LoVo (cell line): ENCODE measurements around the gene FZD10.

Experiments used
- DNase-seq: peaks from one replicate; pipeline ENCODE4 v3.0.0-alpha.2; 2016; ENCODE audit warnings: low spot score

The FZD10 gene

DNA sequence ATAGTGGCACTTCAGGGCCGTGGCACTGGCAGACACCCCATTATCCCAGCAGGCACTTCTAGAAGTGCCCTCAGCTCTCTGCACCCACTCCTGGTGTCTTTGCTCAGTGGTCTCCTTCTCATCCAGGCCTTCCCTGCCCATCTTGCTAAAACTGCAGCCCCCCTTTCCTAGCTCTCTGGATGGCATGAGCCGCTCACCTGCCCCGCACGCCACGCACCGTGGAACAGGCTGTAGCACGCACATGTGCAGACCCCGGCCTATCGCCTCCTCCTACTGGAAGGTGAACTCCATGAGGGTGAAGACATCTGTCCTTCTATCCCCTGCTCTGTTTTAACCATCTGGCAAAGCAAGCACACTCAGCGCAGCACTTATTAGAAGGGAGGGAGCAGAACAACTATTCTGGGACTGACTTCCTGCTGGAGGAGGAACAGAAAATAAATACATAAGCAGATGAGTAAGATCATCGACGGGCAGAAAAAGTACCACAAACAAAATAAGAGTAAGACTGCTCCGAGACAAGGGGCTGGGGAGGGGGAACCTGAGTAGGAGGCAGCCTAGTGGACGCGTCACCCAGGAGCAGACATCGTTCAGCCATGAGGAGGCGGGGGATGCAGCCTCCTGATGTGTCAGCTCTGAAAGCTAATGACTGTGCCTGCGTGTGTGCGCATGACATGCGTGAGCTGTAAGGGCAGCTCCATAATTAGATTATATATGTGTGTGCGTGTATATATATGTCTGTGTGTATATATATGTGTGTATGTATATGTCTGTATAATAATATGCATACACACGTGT is 7.8 kb upstream of the FZD10 start:
- no peak for DNase-seq

DNA sequence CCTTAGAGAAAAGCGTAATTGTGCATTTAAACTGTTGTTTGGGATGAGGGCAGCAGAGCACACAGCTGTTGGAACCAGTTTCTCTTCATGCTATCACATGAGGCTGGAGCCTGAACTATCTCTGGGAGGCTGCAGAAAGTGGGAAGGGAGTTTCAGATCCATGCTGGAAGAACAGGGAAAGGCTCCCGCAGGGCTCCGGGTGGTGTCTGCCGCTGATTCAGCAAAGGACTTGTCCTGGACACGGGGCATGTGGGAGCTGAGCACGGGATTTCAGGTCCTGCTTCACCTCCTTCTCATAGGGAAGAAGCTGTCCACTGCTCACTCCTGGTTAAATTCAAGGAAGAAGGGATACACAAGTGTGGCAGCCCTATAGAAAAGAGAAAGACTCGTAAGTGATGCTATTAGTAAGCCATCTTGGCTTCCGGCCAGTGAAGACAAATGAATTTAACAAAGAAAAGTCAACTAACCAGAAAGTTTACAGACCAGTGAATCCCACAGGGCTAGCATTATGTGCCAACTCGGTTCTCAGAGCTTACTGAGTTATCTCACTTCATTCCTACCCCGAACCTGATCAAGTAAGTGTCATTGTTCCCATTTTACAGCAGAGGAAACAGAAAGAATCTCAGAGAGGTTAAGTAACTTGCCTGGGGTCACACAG is 6.7 kb upstream of the FZD10 start:
- DNase-seq = no peak

DNA sequence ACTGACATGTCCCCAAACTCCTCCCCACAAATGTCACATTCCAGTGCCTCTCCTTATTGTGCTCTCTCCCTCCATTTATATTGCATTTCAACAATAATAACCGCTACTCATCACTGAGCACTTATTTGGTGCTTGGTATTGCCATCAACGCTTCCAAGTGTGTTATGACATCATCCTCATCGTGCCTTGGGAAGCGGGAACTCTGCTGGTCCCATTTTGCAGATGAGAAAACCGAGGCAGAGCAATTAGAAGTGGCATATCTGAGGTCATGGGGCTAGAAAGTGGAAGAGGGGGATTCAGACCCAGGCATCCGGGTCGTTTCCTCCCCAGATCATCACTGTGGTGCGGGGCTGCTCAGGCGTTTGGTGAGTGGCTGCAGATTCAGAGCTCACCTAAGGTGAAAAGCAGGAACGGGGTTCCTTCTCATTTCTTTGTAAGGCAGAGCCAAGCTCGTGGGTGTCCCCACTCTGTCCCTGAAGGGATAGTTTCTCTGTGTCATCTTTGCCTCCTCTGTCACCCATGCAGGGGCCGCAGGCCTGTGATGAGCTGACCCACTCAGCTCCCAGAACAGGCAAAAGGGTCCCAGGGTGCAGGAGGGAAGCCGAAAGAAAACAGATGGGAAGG is 5.5 kb upstream of the FZD10 start:
- no peak for DNase-seq

DNA sequence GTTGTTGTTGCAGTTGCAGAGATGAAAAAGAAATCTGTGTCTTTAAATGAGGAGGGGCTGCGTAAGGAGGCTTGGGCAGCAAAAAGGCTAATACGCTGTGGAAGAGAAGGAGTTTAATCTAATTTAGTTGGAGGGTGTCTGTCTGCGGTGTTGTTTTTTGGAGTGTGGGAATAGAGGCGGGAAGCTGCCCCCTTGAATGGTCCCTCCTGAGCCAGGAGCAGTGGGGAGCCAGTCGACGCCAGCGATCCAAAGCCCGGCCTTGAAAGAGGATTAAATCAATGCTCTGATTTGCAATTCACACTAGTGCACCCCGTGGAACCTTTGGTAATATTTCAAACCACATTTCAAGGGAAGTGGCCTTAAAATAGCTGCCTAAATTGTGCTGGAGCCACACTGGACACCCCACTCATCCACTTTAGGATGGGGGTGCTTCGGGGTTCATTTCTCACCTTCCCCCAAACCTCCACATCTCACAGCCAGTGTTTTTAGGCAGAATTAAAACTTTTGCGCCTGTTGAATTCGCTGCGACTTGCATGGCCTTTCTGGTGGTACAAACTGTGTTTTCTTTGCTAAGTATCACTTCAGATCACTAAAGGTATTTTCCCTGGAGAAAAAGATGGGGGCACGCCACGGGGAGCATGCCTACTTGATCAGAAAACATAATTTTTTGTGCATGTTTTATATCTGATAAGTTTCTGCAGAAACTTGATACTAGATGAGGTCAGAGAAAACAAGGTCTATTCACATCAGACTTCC is 4.1 kb upstream of the FZD10 start:
- DNase-seq = no peak

DNA sequence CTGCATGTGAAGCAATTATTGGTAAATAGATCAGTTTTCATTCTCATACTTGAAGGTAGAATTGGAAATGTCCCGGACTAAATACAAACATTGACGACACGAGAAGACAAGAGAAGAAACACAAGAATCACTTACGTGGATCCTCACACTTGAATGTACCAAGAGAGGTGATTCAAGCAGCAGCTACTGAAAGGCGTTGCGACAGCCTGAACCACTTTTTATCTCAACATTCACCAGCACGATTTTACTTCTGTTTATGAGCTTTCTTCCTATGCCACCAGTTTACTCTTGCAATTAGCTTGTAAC is 3.6 kb upstream of the FZD10 start:
- no peak for DNase-seq

DNA sequence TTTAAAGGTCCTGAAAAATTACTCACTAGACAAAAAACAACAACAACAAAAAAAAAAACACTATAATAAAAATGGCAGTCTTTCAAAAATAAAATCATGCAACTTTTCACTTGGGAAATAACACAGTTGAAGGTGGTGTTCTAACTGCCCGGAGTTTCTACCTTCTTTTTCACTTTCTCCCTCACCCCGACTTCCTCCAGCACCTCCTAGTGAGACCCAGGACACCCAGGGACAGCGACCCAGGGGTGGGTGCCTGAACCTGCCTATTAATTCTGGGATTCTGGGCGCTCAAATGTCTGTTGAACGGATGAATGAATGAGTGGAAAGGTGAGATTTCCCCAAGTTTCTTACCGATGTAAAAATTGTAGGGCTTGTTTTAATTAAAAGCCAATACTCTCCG is 2.0 kb upstream of the FZD10 start:
- no peak for DNase-seq

DNA sequence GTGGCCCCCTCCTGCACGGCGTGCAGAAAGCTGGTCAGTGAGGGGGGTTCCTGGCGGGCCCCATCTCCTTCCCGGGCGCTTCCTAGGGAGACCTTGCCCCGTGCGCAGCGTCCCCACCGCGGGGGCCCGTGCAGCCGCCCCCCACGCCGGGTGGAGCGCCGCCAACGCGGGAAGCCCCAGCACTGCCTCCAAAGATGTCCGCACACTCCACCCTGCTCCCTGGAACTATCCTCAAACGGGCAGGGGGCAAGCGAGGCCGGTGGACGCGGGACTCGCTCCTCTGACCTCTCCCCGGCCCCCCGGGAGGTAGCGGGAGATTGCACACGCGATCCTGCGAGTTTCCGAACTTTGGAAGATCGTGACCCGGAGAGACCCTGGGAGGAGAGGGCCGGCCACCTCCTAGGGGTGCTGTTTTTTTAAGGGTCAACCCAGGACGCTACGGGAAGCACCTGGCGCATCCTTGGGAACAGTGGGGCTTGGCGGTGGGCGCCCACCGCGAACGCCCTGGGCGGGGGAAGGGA is 1.5 kb upstream of the FZD10 start:
- no peak for DNase-seq

DNA sequence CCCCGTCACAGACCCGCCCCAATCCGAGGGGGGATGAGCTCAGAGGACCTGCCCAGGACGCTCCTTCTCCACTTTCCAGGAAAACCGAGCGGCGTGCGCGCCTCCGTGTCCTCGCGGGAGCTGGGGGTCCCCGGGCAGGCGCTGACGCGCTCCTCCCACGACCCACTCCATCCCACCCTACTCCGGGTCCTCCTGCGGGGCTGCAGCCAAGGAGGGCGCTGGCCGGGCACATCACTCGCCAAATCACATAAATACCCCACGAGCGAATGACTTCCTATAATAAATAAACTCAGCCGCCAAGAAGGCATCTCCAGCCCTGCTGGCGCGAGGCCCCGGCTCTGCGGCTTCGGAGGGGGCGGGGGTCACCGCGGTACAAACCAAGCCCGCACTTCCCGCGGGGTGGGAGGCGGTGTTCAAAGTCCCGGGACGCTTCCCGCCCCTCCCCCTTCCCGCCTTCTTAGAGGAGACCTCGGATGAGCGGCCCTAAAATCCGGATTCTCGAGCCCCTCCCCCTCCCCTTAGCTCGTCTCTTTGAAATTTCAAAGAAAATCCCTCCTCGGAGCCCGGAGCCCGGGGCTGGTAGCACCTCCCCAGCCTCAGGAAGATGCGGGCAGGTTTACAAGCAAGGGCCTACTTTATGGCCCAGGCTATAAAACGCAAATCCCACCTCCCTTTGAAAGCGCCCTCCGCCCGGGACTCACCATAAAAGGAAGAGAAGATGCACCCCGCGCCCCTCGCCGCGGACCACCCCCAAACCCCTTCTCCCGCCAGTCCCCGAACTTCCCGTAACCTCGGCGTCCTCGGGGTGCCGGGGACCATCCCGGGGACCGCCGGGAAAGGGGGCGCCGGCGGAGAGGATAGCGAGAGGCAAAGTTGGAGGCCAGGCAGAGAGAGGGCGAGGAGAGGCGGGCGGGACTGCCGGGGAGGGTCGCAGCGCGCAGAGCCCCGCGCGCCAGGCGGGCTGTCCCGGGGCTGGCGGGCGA is 712 bp upstream of the FZD10 start:
- no peak for DNase-seq

DNA sequence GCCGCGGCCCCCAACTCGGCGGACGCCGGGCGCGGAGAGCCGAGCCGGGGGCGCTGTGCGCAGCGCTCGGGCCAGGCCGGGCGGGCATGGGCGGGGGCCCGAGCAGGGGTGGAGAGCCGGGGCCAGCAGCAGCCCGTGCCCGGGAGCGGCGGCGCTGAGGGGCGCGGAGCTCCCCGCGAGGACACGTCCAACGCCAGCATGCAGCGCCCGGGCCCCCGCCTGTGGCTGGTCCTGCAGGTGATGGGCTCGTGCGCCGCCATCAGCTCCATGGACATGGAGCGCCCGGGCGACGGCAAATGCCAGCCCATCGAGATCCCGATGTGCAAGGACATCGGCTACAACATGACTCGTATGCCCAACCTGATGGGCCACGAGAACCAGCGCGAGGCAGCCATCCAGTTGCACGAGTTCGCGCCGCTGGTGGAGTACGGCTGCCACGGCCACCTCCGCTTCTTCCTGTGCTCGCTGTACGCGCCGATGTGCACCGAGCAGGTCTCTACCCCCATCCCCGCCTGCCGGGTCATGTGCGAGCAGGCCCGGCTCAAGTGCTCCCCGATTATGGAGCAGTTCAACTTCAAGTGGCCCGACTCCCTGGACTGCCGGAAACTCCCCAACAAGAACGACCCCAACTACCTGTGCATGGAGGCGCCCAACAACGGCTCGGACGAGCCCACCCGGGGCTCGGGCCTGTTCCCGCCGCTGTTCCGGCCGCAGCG is 639 bp downstream of the FZD10 start:
- no peak for DNase-seq

DNA sequence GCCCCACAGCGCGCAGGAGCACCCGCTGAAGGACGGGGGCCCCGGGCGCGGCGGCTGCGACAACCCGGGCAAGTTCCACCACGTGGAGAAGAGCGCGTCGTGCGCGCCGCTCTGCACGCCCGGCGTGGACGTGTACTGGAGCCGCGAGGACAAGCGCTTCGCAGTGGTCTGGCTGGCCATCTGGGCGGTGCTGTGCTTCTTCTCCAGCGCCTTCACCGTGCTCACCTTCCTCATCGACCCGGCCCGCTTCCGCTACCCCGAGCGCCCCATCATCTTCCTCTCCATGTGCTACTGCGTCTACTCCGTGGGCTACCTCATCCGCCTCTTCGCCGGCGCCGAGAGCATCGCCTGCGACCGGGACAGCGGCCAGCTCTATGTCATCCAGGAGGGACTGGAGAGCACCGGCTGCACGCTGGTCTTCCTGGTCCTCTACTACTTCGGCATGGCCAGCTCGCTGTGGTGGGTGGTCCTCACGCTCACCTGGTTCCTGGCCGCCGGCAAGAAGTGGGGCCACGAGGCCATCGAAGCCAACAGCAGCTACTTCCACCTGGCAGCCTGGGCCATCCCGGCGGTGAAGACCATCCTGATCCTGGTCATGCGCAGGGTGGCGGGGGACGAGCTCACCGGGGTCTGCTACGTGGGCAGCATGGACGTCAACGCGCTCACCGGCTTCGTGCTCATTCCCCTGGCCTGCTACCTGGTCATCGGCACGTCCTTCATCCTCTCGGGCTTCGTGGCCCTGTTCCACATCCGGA is 1.4 kb downstream of the FZD10 start:
- DNase-seq = no peak

DNA sequence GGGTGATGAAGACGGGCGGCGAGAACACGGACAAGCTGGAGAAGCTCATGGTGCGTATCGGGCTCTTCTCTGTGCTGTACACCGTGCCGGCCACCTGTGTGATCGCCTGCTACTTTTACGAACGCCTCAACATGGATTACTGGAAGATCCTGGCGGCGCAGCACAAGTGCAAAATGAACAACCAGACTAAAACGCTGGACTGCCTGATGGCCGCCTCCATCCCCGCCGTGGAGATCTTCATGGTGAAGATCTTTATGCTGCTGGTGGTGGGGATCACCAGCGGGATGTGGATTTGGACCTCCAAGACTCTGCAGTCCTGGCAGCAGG is 1.9 kb downstream of the FZD10 start:
- DNase-seq = no peak

DNA sequence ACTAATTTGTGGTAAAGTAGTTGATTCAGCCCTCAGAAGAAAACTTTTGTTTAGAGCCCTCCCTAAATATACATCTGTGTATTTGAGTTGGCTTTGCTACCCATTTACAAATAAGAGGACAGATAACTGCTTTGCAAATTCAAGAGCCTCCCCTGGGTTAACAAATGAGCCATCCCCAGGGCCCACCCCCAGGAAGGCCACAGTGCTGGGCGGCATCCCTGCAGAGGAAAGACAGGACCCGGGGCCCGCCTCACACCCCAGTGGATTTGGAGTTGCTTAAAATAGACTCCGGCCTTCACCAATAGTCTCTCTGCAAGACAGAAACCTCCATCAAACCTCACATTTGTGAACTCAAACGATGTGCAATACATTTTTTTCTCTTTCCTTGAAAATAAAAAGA is 2.7 kb downstream of the FZD10 start:
- no peak for DNase-seq

DNA sequence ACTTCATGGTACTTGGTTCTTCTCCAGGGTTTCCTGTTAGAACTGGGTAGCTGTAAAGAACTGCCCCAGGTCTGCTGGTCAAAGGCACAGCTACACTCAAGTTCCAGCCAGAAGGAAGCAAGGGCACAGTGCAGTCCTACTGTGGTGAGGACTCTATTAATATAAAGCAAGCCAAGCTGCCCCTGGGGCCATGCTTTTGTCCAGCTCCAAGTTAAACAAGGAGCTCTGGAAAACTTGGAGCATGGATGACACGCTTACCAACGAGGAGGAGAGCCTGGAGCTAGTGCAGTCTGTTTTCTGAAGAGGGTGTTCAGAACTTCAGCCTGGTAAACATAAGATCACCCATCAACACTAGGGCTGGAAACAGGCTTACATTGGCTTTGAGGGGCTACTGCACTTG is 4.0 kb downstream of the FZD10 start:
- no peak for DNase-seq

DNA sequence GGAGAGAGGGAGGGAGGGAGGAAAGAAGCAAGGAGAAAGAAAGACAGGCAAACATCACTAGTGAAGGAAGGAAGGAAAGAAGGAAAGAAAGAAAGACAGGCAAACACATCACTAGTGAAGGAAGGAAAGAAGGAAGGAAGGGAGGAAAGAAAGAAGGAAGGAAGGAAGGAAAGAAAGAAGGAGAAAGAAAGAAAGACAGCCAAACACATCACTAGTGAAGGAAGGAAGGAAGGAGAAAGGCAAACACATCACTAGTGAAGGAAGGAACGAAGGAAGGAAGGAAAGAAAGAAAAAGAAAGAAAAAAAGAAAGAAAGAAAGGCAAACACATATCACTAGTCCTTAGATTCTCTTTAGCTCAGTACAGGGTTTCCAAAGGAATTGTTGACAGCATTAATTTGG is 5.3 kb downstream of the FZD10 start:
- DNase-seq = no peak

DNA sequence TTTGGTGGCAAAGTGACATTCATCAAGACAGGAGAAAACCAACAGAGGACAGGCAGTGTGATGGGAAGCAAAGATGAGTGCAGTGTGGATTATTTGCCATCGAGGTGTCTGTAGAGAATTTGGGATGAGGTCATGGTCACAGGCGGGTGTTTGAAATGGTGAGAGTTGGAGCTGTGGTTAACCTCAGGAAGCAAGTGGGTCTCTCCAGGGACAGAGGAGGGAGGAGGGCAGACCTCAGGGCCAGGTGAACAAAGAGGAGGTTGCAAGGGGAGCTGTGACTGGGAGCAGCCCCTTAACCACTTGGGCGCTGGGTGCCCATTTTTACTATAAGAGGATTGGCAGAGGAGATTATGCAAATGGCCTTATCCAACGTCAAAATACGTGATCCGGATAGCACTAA is 7.0 kb downstream of the FZD10 start:
- DNase-seq = no peak

DNA sequence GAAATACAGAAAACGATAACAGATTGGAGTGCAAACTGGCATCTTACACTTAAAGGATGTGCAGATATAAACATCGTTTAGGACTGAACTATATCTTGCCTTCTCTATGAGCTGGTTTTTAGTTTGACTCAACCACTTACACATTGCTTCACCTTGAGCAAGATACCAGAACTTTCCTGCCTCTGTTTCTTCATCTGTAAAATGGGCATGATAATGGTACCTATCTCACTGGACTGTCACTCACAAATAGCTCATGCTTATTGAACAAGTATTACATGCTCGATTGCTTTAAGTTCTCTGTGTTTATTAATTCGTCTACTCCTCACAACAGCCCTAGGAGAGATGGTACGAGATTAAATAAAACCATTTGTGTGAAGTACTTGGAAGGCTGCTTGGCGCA is 7.7 kb downstream of the FZD10 start:
- no peak for DNase-seq

DNA sequence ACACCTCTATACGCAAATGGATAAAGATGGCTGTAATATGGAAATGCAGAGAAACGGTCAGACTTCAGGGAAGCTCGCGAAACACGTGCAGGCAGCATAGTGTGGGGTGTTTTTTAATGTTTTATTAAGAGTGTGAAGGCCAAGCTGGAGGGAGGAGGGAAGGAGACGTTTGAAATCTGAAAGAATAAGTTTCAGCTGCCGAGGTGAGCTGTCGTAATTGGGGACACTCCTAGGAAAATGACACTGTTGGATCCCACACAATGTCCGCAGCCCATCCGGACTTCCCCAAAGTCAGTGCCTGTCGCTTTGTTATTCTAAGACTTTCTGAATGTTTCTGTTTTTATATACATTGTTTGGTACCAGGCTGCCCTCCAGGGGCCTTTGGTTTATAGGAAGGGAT is 8.3 kb downstream of the FZD10 start:
- DNase-seq = no peak

DNA sequence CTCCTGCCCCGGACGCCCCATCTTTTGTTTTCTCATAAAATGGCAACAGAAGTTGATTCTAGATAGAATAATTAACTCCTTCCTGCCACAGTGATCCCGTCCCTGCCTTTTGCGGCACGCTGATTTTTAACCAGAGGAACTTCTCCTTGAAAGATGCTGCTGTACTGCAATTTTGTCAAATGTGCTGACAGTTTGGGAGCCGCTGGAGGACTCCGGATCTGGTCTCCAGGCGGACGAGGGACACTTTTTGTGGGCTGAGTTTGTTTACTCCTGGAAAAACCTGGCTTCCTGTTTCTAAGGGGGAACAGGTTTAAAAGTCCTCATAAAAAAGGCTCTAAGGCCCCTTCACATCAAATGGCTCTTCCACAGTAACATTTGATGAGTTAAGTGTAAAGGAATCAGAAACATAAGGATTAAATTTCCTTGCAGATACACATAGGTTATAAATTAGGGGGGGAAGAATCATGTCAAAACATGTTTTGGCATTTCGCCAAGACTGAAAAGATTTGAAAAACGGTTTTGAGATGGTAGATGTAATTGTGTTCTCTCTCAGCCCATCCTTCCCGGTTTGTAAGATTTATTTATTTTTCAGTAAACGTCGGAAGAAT is 15.5 kb downstream of the FZD10 start:
- DNase-seq = no peak

DNA sequence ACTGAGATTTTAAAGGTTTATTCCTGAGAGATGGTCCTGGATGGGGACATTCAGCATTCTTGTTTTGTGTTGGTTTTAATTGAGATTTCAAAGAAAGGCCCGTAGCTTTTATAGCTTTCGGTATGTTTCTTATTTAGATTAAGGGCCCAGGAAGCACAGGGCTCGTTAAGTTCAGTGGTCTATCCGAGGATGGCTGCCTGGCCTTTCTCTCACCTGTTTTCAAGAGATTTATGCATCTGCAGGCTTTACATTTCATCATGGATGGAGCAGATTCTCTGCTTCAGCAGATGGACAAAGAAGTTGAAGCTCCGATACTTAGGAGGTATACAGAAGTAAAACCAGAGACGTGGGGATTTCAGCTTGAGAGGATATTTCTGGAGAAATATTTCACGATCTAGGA is 16.0 kb downstream of the FZD10 start:
- no peak for DNase-seq

DNA sequence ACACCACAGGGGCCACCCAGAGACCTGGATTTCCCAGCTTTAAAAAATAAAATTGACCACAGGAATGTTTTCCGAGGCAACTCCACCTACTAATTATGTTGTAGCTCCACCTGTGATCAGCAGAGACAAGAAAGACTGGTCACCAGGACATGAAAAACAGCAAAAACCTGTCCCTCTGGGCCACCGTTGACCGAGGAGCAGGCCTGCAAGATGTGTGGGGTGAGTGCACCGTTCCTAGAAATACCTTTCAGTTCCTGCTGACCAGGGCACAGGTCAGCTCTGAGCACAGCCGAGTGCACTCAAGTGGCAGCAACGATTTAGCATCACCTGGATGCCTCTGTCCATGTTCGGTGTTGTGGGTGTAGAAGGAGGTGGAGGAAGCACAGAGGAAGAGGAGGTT is 16.9 kb downstream of the FZD10 start:
- DNase-seq = no peak
